Gastroesophageal sphincter (tissue), 4 donors: ENCODE measurements around the gene FOSL1. TPM values are rescaled to one million over a fixed set of nuclear protein-coding genes. Genes with fewer than 3 reads are reported as not detected.
A peak's percentile ranks its signal among the peaks of the same experiment; 100 is the strongest.

ENCODE experiments used
- ATAC-seq: fragments of 150-250 bp; one replicate; pipeline ENCODE4 v1.9.1; 2016; ENCODE audit warnings: mild to moderate bottlenecking, moderate library complexity
- H3K27ac ChIP-seq, 4 donors: fragments of 200-600 bp; sonication (generic) in 3 of 4; 1 replicate in 3 of 4; 2 replicates in 1 of 4; pipeline ENCODE4 v1.5.1; 2016 to 2019
- H3K27me3 ChIP-seq: fragments of 200-600 bp; sonication (generic); one replicate; pipeline ENCODE4 v1.5.1; 2019
- H3K36me3 ChIP-seq, 2 donors: fragments of 200-600 bp; sonication (generic); one replicate each; pipeline ENCODE4 v1.5.1; 2019; ENCODE audit warnings: control low read depth in 1 of 2
- H3K4me1 ChIP-seq, 3 donors: fragments of 200-600 bp; sonication (generic); 1 replicate in 2 of 3; 2 replicates in 1 of 3; pipeline ENCODE4 v1.5.1; 2016 to 2019; ENCODE audit warnings: control low read depth in 2 of 3
- H3K4me3 ChIP-seq, 2 donors: fragments of 200-600 bp; sonication (generic); one replicate each; pipeline ENCODE4 v1.5.1; 2019; ENCODE audit warnings: mild to moderate bottlenecking in 1 of 2, moderate library complexity in 1 of 2
- H3K9me3 ChIP-seq, 3 donors: fragments of 200-600 bp; sonication (generic); one replicate each; pipeline ENCODE4 v1.5.1; 2017 to 2019; ENCODE audit warnings: control low read depth in 2 of 3
- EP300 ChIP-seq: sonication (generic); formaldehyde crosslinking; IDR thresholded peaks from one replicate; pipeline ENCODE4 v1.6.1; 2017; ENCODE audit warnings: antibody characterized with exemption, mild to moderate bottlenecking
- POLR2A ChIP-seq, 2 donors: fragments of 450-650 bp; IDR thresholded peaks; one replicate each; pipeline ENCODE4 v1.6.1; 2017; ENCODE audit warnings: antibody characterized with exemption in 2 of 2, mild to moderate bottlenecking in 2 of 2, moderate library complexity in 1 of 2
- POLR2AphosphoS5 ChIP-seq: sonication (generic); formaldehyde crosslinking; IDR thresholded peaks from one replicate; pipeline ENCODE4 v1.6.1; 2017; ENCODE audit warnings: antibody characterized with exemption
- WGBS, 2 donors: methylation state at CpG; one replicate each; pipeline ENCODE4 v1.1.5; 2018; ENCODE audit warnings: low coverage in 1 of 2; 5-methylcytosine and 5-hydroxymethylcytosine counted together
- total RNA-seq, 4 donors: library from RNA; depleted of rRNA; stranded (reverse); fragments of >200 nt; gene quantifications; one replicate each; pipeline ENCODE4 v1.1.0, GENCODE V29; 2016
- TF ChIP-seq, protein P1 (sequence below), 4 experiments: fragments of 200-600 bp in 2 of 4; fragments of 450-650 bp in 2 of 4; sonication (generic) in 1 of 4; IDR thresholded peaks; one replicate each; pipeline ENCODE4 v1.5.1; 2017 to 2019; ENCODE audit warnings: antibody characterized with exemption in 4 of 4, mild to moderate bottlenecking in 2 of 4, moderate library complexity in 2 of 4

The FOSL1 gene
- total RNA-seq, 4 donors from 2014 or later = 1.4 to 24.9 (median 4.1) TPM

DNA sequence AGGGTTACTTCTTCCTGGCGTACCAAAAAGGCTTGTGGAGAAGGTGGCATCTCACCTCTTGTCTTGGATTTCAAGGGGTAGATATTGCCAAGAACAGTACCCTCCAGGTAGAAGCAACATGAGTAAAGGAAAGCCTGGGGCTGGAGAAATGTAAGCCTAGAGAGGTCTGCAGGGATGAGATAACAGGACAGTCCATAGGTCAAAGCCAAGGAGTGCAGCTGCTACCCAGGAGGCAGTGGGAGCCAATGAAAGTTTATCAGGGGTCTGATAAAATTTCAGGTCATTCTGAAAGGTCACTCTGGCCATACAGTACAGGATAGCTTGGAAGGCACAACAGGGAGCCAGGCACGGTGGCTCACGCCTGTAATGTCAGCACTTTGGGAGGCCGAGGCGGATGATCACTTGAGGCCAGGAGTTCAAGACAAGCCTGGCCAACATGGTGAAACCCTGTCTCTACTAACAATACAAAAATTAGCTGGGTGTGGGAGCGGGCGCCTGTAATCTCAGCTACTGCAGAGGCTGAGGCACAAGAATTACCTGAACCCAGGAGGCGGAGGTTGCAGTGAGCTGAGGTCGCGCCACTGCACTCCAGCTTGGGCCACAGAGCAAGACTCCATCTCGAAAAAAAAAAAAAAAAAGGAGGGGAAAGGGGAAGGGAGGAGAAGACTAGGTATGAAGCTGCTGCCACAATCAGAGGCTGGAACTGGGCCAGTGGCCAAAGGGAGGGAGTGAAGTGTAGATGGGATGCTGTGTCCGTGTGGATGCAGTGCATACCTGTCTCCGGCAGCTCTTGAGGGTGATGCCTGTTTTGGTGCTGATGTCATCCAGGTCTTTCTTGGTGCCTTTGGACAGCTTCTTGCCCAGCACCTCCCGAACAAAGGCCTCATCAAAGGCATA is 13.1 kb downstream of the FOSL1 start:
- Histone ChIP-seq H3K9me3 (no peaks in the 10 kb centered on the region), H3K4me1 (peaks cover 0 to 66% (median 28%) of the 10 kb centered on the region in 3 donors), H3K36me3 (peaks cover 0 to 44% of the 10 kb centered on the region in 2 donors), H3K27me3 (no peaks in the 10 kb centered on the region), H3K27ac (peak overlapping the region in 3 of 4 donors; percentile 92 to 99 (median 98)), H3K4me3 (peak overlapping the region in 1 of 2 donors; percentile 76)
- ATAC-seq = no peak
- TF ChIP-seq, protein P1, sequence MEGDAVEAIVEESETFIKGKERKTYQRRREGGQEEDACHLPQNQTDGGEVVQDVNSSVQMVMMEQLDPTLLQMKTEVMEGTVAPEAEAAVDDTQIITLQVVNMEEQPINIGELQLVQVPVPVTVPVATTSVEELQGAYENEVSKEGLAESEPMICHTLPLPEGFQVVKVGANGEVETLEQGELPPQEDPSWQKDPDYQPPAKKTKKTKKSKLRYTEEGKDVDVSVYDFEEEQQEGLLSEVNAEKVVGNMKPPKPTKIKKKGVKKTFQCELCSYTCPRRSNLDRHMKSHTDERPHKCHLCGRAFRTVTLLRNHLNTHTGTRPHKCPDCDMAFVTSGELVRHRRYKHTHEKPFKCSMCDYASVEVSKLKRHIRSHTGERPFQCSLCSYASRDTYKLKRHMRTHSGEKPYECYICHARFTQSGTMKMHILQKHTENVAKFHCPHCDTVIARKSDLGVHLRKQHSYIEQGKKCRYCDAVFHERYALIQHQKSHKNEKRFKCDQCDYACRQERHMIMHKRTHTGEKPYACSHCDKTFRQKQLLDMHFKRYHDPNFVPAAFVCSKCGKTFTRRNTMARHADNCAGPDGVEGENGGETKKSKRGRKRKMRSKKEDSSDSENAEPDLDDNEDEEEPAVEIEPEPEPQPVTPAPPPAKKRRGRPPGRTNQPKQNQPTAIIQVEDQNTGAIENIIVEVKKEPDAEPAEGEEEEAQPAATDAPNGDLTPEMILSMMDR (IDR thresholded peaks at IDR 0.05) = no peak
- TF ChIP-seq POLR2AphosphoS5 (no peak), EP300 (no peak), POLR2A (IDR thresholded peaks at IDR 0.05) (no peak)
- 46 to 67% methylated on average over 4 to 7 of the region's 14 CpGs for WGBS, 2 donors

DNA sequence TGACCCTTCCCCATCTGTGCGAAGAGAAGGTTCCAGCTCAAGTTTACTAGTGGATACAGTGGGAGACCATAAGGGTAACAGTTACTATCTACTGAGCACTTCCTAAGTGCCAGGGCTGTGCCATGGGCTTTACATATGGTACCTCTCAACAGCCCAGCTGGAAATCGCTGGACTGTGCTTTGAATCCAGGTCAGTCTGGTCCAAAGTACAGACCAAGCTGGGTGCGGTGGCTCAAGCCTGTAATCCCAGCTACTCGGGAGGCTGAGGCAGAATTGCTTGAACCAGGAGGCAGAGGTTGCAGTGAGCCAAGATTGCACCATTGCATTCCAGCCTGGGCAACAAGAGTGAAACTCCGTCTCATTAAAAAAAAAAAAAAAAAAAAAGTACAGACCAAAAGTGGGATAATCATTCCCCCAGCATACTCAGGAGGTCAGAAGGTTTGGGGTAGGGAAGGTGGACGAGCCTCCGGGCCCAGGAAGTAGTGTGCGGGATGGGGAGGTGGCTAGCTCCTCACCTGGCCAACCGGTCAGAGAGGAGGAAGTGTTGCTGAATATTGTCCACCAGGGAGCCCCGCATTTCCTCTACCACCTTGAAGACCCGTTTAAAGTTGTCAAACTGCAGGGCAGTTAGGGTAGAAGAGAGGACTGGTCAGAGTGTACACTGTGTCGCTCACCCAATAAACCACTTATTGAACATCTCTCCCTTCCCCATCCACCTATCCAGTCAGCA is 14.2 kb downstream of the FOSL1 start:
- TF ChIP-seq POLR2A (IDR thresholded peaks at IDR 0.05) = no peak
- no peak for TF ChIP-seq EP300
- no peak for TF ChIP-seq POLR2AphosphoS5
- TF ChIP-seq, protein P1 (IDR thresholded peaks at IDR 0.05) = no peak
- WGBS, 2 donors = 86 to 90% methylated on average over 5 to 9 of the region's 12 CpGs
- H3K27ac ChIP-seq = peak overlapping the region in 2 of 4 donors; percentile 92 to 99
- peaks cover 0 to 55% (median 23%) of the 10 kb centered on the region in 3 donors for H3K4me1 ChIP-seq
- H3K27me3 ChIP-seq = no peaks in the 10 kb centered on the region
- H3K9me3 ChIP-seq = no peaks in the 10 kb centered on the region
- H3K36me3 ChIP-seq = peaks cover 0 to 49% of the 10 kb centered on the region in 2 donors
- no peak for ATAC-seq
- H3K4me3 ChIP-seq = no peak overlapping the region

GRCh38 chr11:65885231-65885630 is 15.0 kb downstream of the FOSL1 start:
- Histone ChIP-seq H3K4me3 (no peak overlapping the region), H3K27me3 (no peaks in the 10 kb centered on the region), H3K36me3 (peaks cover 0 to 49% of the 10 kb centered on the region in 2 donors), H3K27ac (peak overlapping the region in 3 of 4 donors; percentile 20 to 65 (median 64)), H3K4me1 (peaks cover 0 to 51% (median 23%) of the 10 kb centered on the region in 3 donors), H3K9me3 (no peaks in the 10 kb centered on the region)
- WGBS, 2 donors = 61 to 82% methylated on average over 4 to 7 of the region's 7 CpGs
- TF ChIP-seq, protein P1 (IDR thresholded peaks at IDR 0.05) = no peak
- TF ChIP-seq EP300 = no peak
- TF ChIP-seq POLR2AphosphoS5 = no peak
- TF ChIP-seq POLR2A (IDR thresholded peaks at IDR 0.05) = no peak
- ATAC-seq = no peak

DNA sequence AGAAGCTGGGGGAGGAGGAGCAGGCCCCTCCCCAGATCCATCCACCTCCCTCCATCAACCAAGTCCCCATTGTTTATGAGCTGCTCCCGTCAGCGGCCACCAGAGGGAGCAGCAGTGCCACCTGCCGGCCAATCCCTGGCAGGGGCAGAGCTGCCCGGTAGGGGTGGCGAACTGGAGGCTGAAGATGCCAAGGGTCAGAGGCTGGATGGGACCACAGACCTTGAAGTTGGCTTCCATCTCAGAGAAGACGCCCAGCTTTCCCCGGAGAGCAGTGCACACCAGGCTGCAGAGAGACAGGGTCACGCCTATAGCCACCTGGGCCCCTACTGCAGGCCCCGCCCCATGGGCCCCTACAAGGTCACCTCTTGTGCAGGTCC is 15.5 kb downstream of the FOSL1 start:
- no peak overlapping the region for H3K4me3 ChIP-seq
- H3K9me3 ChIP-seq = no peaks in the 10 kb centered on the region
- no CpG with 5 or more reads among the region's 9 CpGs for WGBS, 2 donors
- peaks cover 0 to 49% of the 10 kb centered on the region in 2 donors for H3K36me3 ChIP-seq
- H3K27ac ChIP-seq = peak overlapping the region in 3 of 4 donors; percentile 20 to 65 (median 64)
- H3K27me3 ChIP-seq = no peaks in the 10 kb centered on the region
- no peak for TF ChIP-seq POLR2A (IDR thresholded peaks at IDR 0.05)
- TF ChIP-seq EP300 = no peak
- TF ChIP-seq, protein P1 (IDR thresholded peaks at IDR 0.05) = peak in 3 of 4 experiments; percentile 99 to 100 (median 99)
- peak; percentile 55 for TF ChIP-seq POLR2AphosphoS5
- peak; percentile 15 for ATAC-seq
- peaks cover 0 to 46% (median 20%) of the 10 kb centered on the region in 3 donors for H3K4me1 ChIP-seq
